Suppressor macrophage treated with lipopolysaccharide for 4 hours (primary cell): Measurements from ENCODE around the gene RAB42.

Experiments used
- DNase-seq: peaks from one replicate; pipeline ENCODE4 v3.0.0-alpha.2; 2020

Gene RAB42, protein sequence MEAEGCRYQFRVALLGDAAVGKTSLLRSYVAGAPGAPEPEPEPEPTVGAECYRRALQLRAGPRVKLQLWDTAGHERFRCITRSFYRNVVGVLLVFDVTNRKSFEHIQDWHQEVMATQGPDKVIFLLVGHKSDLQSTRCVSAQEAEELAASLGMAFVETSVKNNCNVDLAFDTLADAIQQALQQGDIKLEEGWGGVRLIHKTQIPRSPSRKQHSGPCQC

DNA sequence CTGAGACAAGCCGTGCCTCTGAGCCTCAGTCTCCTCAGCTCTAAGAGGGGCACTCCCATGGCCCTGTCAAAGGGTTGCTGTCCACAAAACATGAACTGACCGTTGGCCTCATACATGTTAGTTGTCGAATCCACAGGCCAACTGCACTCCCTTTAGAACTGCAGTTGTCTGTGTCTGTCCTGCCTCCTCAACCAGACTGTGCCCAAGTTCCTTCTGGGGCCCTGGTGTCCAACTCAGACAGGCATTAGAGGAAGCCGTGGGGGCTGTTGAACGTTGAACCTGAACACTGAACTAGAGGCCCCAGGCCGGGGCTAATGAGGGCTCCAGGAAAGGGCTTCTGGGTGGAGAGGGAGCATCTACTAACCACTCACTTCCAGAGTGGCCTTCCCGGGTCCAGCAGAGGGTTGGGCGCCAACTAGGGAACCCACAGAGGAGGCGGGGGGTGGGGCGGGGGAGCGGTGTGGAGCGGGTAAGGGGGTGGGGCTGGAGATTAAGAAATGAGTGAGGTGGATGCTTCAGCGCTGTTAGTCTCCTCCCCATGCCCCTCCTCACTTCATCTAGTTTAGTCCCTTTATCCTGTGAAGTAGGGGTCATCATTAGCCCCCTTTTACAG, at the start of gene RAB42:
RAB42 (plus strand) TSS at position 558 of the 613 bp plus-strand sequence. CDS start 247 bp downstream, outside the sequence.
- DNase-seq: peak; percentile 42

GRCh38 chr1:28545246-28545628, 46.8 kb upstream of the RAB42 start:
- no peak for DNase-seq

DNA sequence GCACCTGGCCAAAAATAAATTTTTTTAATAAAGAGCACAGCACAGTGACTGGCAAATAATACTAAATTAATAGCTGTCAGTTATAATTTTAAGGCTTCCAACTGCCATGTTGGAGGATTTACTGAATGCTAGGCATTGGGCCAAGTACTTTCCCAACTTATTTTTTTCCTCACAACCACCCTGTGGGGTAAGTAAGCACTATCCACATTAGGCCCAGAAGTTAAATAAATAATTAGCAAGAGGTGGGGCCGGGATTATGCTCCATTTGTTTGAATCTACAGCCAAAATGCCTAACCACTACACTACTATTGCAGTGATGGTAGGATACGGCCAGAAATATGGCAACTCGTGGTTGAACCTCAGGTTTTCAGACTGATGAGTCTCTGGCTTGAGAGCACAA, 43.7 kb upstream of the RAB42 start:
- no peak for DNase-seq

DNA sequence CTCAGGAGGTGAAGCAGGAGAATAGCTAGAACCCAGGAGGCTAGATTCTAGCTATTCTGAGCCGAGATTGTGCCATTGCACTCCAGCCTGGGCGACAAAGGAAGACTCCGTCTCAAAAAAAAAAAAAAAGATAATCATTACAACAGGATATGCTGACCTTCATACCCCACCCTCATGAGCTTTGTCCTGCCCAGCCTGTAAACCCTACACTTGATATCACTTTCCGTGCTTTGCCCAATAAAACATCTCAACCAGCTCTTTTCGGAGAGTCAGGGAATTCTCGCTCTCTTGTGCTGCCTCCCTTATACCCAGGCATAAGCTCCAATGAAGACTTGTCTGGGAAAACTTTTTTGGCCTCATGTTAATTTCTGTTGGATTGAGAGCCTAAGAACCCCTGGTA, 40.7 kb upstream of the RAB42 start:
- no peak for DNase-seq

DNA sequence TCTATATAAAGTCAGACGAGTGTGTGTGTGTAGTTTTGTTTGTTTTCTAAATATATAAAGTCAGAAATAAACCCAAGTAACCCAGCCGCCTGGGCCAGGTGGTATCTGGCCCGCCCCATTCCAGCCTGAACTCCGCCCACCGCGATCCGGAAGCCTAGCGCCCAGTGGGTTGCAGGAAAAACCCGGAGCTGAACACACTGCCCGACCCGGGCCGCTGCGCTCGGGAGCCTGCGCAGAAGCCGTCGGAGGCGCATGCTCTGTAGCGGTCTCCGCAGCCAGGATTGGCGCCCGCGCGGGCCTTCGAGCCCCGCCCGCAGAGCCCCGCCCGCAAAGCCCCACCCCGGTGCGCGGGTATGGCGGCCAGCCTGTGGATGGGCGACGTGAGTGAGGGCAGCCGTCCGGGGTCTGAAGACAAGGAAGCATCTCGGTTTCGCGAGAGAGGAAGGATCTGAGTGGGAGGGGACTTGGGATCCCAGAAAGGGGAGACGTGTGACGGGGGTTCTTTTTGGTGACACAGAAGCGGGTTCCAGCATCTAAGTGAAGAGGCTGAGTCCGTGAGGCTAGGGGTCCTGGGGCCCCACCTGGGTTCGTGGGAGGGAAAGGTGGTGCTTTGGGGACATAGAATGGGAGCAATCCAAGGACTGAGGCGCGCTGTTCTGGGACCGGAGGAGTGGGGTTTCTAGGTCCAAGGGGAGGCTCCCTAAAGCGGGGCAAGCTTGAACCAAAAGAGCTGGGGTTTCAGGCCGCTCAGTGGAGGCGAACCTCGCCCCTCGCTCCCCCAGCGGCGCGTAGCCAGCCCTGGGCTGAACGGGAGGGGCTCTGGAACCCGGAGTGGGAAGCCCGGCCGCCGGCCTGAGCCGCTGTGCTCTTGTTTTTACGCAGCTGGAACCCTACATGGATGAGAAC, 39.1 kb upstream of the RAB42 start, which contains the start of gene TRNAU1AP:
TRNAU1AP (plus strand) TSS at position 328 of the 906 bp plus-strand sequence; CDS start at position 354, 26 bp downstream.
- peak; percentile 99 for DNase-seq

GRCh38 chr1:28560886-28561285, 31.2 kb upstream of the RAB42 start:
- no peak for DNase-seq

GRCh38 chr1:28564310-28564709, 27.8 kb upstream of the RAB42 start:
- DNase-seq: no peak

DNA sequence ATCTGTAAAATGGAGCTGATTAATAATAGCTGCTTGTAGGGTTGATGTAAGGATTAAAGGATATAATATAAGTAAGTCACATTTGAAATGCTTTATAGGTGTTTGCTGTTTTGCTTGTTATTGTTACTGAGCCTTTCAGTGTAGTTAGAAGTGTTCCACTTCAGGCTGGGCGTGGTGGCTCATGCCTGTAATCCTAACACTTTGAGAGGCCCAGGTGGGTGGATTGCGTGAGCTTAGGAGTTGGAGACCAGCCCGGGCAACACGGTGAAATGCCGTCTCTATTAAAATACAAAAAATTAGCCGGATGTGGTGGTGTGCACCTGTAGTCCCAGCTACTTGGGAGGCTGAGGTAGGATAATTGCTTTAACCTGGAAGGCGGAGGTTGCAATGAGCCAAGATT, 27.0 kb upstream of the RAB42 start:
- DNase-seq: no peak

DNA sequence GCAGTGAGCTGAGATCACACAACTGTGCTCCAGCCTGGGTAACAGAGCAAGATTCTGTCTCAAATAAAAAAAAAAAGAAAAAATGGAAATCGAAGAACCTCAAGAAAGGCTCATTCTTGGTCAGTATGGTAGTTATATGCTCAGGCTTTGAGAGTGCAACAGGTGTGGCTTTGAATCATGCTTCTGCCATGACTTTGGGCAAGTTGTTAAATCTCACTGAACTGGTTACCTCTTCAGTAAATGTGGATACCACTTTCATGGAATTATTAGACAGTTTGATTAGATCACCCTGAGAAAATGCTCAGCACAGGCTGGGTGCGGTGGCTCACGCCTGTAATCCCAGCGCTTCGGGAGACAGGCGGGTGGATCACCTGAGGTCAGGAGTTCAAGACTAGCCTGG, 26.3 kb upstream of the RAB42 start:
- no peak for DNase-seq

- DNase-seq: no peak
These were observed 25.1 kb upstream of the RAB42 start for GRCh38 chr1:28566931-28567330.

GRCh38 chr1:28571911-28572310, 20.2 kb upstream of the RAB42 start:
- DNase-seq: no peak

GRCh38 chr1:28572891-28573290, 19.2 kb upstream of the RAB42 start:
- DNase-seq: peak; percentile 42

- no peak for DNase-seq
These were observed 18.5 kb upstream of the RAB42 start for GRCh38 chr1:28573564-28573963.

- peak; percentile 34 for DNase-seq
These were observed 14.9 kb upstream of the RAB42 start for GRCh38 chr1:28577052-28577678.

DNA sequence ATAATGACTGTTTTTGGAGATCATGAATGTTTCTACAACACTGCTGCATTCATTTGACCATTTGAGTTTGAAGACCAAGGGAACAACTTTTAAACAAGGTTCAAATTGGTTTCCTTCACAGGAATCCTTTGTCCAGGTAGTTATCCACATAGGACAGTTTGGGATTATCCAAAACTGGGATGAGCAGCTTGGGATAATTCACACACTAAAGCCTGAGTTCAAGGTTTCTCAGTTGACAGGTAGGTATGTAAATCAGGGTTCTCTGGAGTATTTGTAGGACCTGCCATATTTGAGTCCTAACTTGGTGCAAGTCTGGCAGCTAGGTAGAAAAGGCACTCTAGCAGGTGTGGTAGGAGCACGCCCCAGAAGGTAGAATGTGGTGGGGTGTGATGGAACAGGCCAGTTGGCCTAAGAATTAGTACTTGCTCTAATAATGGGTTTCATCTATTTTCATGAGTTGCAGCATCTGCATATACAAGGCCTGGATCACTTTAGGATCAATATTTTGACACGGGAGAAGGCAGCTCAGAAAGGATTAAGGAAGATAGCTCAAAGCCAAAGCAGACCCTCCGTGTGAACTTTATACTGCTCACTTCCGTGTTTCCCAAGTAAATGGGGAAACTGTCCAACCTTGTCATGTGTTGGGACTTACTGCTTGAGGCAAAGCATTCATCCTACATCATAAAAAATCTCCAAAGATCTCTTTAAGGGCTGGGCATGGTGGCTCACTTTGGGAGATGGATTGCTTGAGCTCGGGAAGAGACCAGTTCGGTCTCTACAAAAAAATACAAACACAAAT, 14.1 kb upstream of the RAB42 start:
- no peak for DNase-seq

GRCh38 chr1:28578696-28579218, 13.3 kb upstream of the RAB42 start:
- no peak for DNase-seq

DNA sequence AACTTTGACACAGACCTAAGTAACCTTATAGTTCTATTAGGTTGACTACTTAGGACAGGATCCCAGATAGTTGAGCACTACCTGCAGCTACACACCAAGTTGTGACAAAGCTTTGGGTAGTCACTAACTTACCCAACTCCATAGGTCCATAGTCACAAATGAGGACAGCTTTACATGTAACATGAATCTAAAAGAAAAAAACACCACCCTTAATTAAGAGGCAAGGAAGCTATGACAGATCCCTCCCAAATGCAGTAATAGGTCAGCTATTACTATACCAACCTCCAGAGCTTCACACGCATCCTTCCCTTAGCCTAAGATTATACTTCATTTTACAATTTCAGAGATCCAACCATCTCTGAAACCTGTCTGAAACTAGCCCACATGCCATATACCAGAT, 12.7 kb upstream of the RAB42 start:
- DNase-seq: no peak

- DNase-seq: peak; percentile 16
These were observed 11.1 kb upstream of the RAB42 start for GRCh38 chr1:28580722-28581530.

- DNase-seq: peak; percentile 98
These were observed 10.4 kb upstream of the RAB42 start for GRCh38 chr1:28581531-28582247.

DNA sequence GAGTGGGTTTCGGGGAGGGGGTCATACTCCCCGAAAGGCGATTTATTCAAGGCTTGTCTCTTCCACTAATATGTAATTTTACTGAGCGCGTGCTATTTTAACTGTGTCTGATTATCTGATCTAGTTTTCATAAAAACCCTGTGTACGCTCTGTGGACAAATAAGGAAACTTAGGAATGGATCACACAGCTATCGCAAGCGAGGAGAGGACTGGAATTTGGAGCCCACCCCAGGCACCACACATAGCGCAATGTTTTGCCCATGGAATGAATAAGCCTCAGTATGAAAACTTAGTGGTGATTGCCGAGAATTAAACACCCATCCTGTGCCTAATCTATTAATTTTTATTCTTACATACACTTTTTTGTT, 9.8 kb upstream of the RAB42 start:
- peak; percentile 17 for DNase-seq
